Parathyroid adenoma (tissue), 2 donors: ENCODE data around the gene PACC1.

Experiments
- H2AFZ ChIP-seq: fragments of 300-600 bp; sonication (generic); one replicate; pipeline ENCODE4 v1.7.0; 2017; ENCODE audit warnings: antibody characterized with exemption, mild to moderate bottlenecking
- H3K27ac ChIP-seq: fragments of 300-600 bp; sonication (generic); one replicate; pipeline ENCODE4 v1.7.0; 2017
- H3K27me3 ChIP-seq: fragments of 300-600 bp; sonication (generic); one replicate; pipeline ENCODE4 v1.7.0; 2017; ENCODE audit warnings: low read length; ENCODE audit not compliant: control insufficient read depth, insufficient read depth
- H3K36me3 ChIP-seq: fragments of 300-600 bp; sonication (generic); one replicate; pipeline ENCODE4 v1.7.0; 2017; ENCODE audit warnings: low read length; ENCODE audit not compliant: control insufficient read depth, insufficient read depth
- H3K4me1 ChIP-seq: fragments of 300-600 bp; sonication (generic); one replicate; pipeline ENCODE4 v1.7.0; 2017; ENCODE audit warnings: control low read depth
- H3K4me2 ChIP-seq: fragments of 300-600 bp; sonication (generic); one replicate; pipeline ENCODE4 v1.7.0; 2017; ENCODE audit warnings: low read length
- H3K4me3 ChIP-seq: fragments of 300-600 bp; sonication (generic); one replicate; pipeline ENCODE4 v1.7.0; 2017; ENCODE audit warnings: low read depth, low read length
- H3K79me2 ChIP-seq: fragments of 300-600 bp; sonication (generic); one replicate; pipeline ENCODE4 v1.7.0; 2017; ENCODE audit warnings: control low read depth
- H3K9ac ChIP-seq: fragments of 300-600 bp; sonication (generic); one replicate; pipeline ENCODE4 v1.7.0; 2017; ENCODE audit warnings: mild to moderate bottlenecking
- H3K9me3 ChIP-seq: fragments of 300-600 bp; sonication (generic); one replicate; pipeline ENCODE4 v1.7.0; 2017; ENCODE audit warnings: low read length; ENCODE audit not compliant: control insufficient read depth
- CTCF ChIP-seq: fragments of 300-600 bp; sonication (generic); IDR thresholded peaks from one replicate; pipeline ENCODE4 v1.7.0; 2017; ENCODE audit warnings: antibody characterized with exemption, mild to moderate bottlenecking
- donor health status: primary hyperparathyroidism.

PACC1 gene

GRCh38 chr1:212438831-212439237 is 24.1 kb upstream of the PACC1 start:
- Histone ChIP-seq H3K9me3 (no peaks in the 10 kb centered on the region), H3K4me3 (no peak overlapping the region), H3K79me2 (no peaks in the 10 kb centered on the region), H2AFZ (no peak overlapping the region), H3K4me2 (no peak overlapping the region), H3K36me3 (no peaks in the 10 kb centered on the region), H3K27me3 (no peaks in the 10 kb centered on the region), H3K9ac (no peak overlapping the region), H3K4me1 (no peaks in the 10 kb centered on the region), H3K27ac (no peak overlapping the region)
- TF ChIP-seq CTCF, result no peak

- H3K27me3 ChIP-seq, result no peaks in the 10 kb centered on the region
- no peak overlapping the region for H3K4me2 ChIP-seq
- no peak for TF ChIP-seq CTCF
These were observed 22.6 kb upstream of the PACC1 start for GRCh38 chr1:212437179-212437798.

GRCh38 chr1:212434992-212435391 is 20.3 kb upstream of the PACC1 start:
- Histone ChIP-seq H3K27ac (no peak overlapping the region), H2AFZ (no peak overlapping the region), H3K9ac (no peak overlapping the region), H3K27me3 (no peaks in the 10 kb centered on the region), H3K9me3 (no peaks in the 10 kb centered on the region), H3K4me1 (no peaks in the 10 kb centered on the region), H3K4me2 (no peak overlapping the region), H3K79me2 (no peaks in the 10 kb centered on the region), H3K36me3 (no peaks in the 10 kb centered on the region), H3K4me3 (no peak overlapping the region)
- TF ChIP-seq CTCF, result no peak

More at GRCh38 chr1:212437179-212437798, 22.6 kb upstream of the PACC1 start:
- Histone ChIP-seq H3K4me3 (no peak overlapping the region), H3K27ac (no peak overlapping the region), H3K36me3 (no peaks in the 10 kb centered on the region), H2AFZ (no peak overlapping the region), H3K79me2 (no peaks in the 10 kb centered on the region), H3K9me3 (no peaks in the 10 kb centered on the region), H3K4me1 (no peaks in the 10 kb centered on the region), H3K9ac (no peak overlapping the region)

- H3K79me2 ChIP-seq, result no peaks in the 10 kb centered on the region
- H2AFZ ChIP-seq, result no peak overlapping the region
- no peaks in the 10 kb centered on the region for H3K36me3 ChIP-seq
- H3K9ac ChIP-seq, result no peak overlapping the region
- H3K9me3 ChIP-seq, result no peaks in the 10 kb centered on the region
- H3K27ac ChIP-seq, result no peak overlapping the region
- TF ChIP-seq CTCF, result no peak
- H3K4me2 ChIP-seq, result peak overlapping the region; percentile 85
- H3K4me1 ChIP-seq, result no peaks in the 10 kb centered on the region
- H3K27me3 ChIP-seq, result no peaks in the 10 kb centered on the region
- peak overlapping the region; percentile 54 for H3K4me3 ChIP-seq
These were observed 19.1 kb upstream of the PACC1 start for GRCh38 chr1:212433577-212434462.
